ENCODE results near the gene MON2. TPM values are rescaled to one million over a fixed set of nuclear protein-coding genes. Genes with fewer than 3 reads are reported as not detected.

Gene MON2
- total RNA-seq (100 to 1,000 TPM in 1 of 2 donors, 10 to 100 TPM in 1; 53.2 to 175 TPM), polyA plus RNA-seq (10 to 100 TPM; 11.9 to 13.5 TPM)
- long read RNA-seq, donor 1, partial matches to known transcripts = 6 of 7 reads
- long read RNA-seq, donor 1, other reads (novel, unspliced or antisense) = 0 of 7 reads
- long read RNA-seq, donor 2, partial matches to known transcripts = 12 of 12 reads
- long read RNA-seq, donor 2, other reads (novel, unspliced or antisense) = 0 of 12 reads
- long read RNA-seq, donor 3 = 0 reads
- long read RNA-seq, donor 4, partial matches to known transcripts = 9 of 9 reads
- long read RNA-seq, donor 4, other reads (novel, unspliced or antisense) = 0 of 9 reads
- long read RNA-seq, donor 5, partial matches to known transcripts = 15 of 16 reads
- long read RNA-seq, donor 5, other reads (novel, unspliced or antisense) = 0 of 16 reads

GRCh38 chr12:62466594-62467491 is at the start of gene MON2:
TSS of gene MON2 (plus strand) at chr12:62466826. CDS start at chr12:62467208, 382 bp downstream.
- 0 to 1% methylated on average over 61 to 62 of the region's 62 CpGs for WGBS, 2 donors

GRCh38 chr12:62426089-62426488 is 40.5 kb upstream of the MON2 start:
- no peaks in the 10 kb centered on the region for H3K27me3 ChIP-seq (ENCODE audit: control insufficient read depth in 3 of 3, insufficient read depth in 3 of 3, low read length in 2 of 3)
- DNase-seq = no peak
- H3K4me1 ChIP-seq (ENCODE audit: control insufficient read depth in 5 of 5, insufficient read depth in 5 of 5, low read length in 5 of 5) = no peaks in the 10 kb centered on the region
- H3K36me3 ChIP-seq (ENCODE audit: control insufficient read depth in 4 of 4, insufficient read depth in 4 of 4, low read length in 4 of 4) = no peaks in the 10 kb centered on the region
- no peak overlapping the region for H3K27ac ChIP-seq (ENCODE audit: low read depth in 1 of 2, low read length in 1 of 2)
- no peak for TF ChIP-seq CTCF (IDR thresholded peaks at IDR 0.05; ENCODE audit: control extremely low read depth, extremely low read depth)
- 87 to 95% methylated on average over 3 of the region's 3 CpGs for WGBS, 2 donors
- no peak for ATAC-seq (ENCODE audit: insufficient read depth, low FRiP score)
- peaks cover 0 to 4% (median 0%) of the 10 kb centered on the region in 4 donors for H3K9me3 ChIP-seq (ENCODE audit: control insufficient read depth in 4 of 4, insufficient read depth in 3 of 4, low read length in 3 of 4)
- no peak overlapping the region for H3K4me3 ChIP-seq
- no peak overlapping the region for H3K9ac ChIP-seq (ENCODE audit: insufficient read depth in 1 of 2, low read length in 2 of 2)

More at GRCh38 chr12:62466594-62467491, at the start of gene MON2:
- H3K27me3 ChIP-seq (ENCODE audit: control insufficient read depth in 3 of 3, insufficient read depth in 3 of 3, low read length in 2 of 3) = no peaks in the 10 kb centered on the region
- peaks cover 4 to 12% (median 6%) of the 10 kb centered on the region in 5 donors for H3K4me1 ChIP-seq (ENCODE audit: control insufficient read depth in 5 of 5, insufficient read depth in 5 of 5, low read length in 5 of 5)
- no peaks in the 10 kb centered on the region for H3K9me3 ChIP-seq (ENCODE audit: control insufficient read depth in 4 of 4, insufficient read depth in 3 of 4, low read length in 3 of 4)
- H3K27ac ChIP-seq (ENCODE audit: low read depth in 1 of 2, low read length in 1 of 2) = peak within 1 kb of the TSS; percentile 97 to 98
- DNase-seq (peak; percentile 92 to 95 (median 92)), ATAC-seq (ENCODE audit: insufficient read depth, low FRiP score) (peak; percentile 100)
- peak within 1 kb of the TSS; percentile 96 for H3K4me3 ChIP-seq
- H3K9ac ChIP-seq (ENCODE audit: insufficient read depth in 1 of 2, low read length in 2 of 2) = peak within 1 kb of the TSS; percentile 95 to 96
- H3K36me3 ChIP-seq (ENCODE audit: control insufficient read depth in 4 of 4, insufficient read depth in 4 of 4, low read length in 4 of 4) = peaks cover 0 to 6% (median 4%) of the 10 kb centered on the region in 4 donors
- TF ChIP-seq CTCF (IDR thresholded peaks at IDR 0.05; ENCODE audit: control extremely low read depth, extremely low read depth) = no peak

GRCh38 chr12:62429457-62429856 is 37.2 kb upstream of the MON2 start:
- Histone ChIP-seq H3K9me3 (ENCODE audit: control insufficient read depth in 4 of 4, insufficient read depth in 3 of 4, low read length in 3 of 4) (peaks cover 0 to 4% (median 0%) of the 10 kb centered on the region in 4 donors), H3K4me3 (no peak overlapping the region), H3K36me3 (ENCODE audit: control insufficient read depth in 4 of 4, insufficient read depth in 4 of 4, low read length in 4 of 4) (no peaks in the 10 kb centered on the region), H3K4me1 (ENCODE audit: control insufficient read depth in 5 of 5, insufficient read depth in 5 of 5, low read length in 5 of 5) (no peaks in the 10 kb centered on the region), H3K27me3 (ENCODE audit: control insufficient read depth in 3 of 3, insufficient read depth in 3 of 3, low read length in 2 of 3) (peaks cover 0 to 13% (median 3%) of the 10 kb centered on the region in 3 donors), H3K9ac (ENCODE audit: insufficient read depth in 1 of 2, low read length in 2 of 2) (no peak overlapping the region), H3K27ac (ENCODE audit: low read depth in 1 of 2, low read length in 1 of 2) (no peak overlapping the region)
- no peak for TF ChIP-seq CTCF (IDR thresholded peaks at IDR 0.05; ENCODE audit: control extremely low read depth, extremely low read depth)
- DNase-seq = no peak
- ATAC-seq (ENCODE audit: insufficient read depth, low FRiP score) = no peak

All from lung (tissue), 16 donors.